HUES6 (cell line): ENCODE data around the gene MPP4.
A peak's percentile ranks its signal among the peaks of the same experiment; 100 is the strongest.

Source experiments
- H3K27ac ChIP-seq: 2 replicates; pipeline ENCODE4 v1.7.0; 2013; ENCODE audit warnings: low read depth, mild to moderate bottlenecking, low read length, inconsistent platforms
- H3K27me3 ChIP-seq: 2 replicates; pipeline ENCODE4 v1.6.1; 2013; ENCODE audit warnings: low read length; ENCODE audit not compliant: control insufficient read depth, insufficient read depth
- H3K36me3 ChIP-seq: 2 replicates; pipeline ENCODE4 v1.6.1; 2013; ENCODE audit warnings: low read length; ENCODE audit not compliant: control insufficient read depth, insufficient read depth
- H3K4me1 ChIP-seq: 2 replicates; pipeline ENCODE4 v1.6.1; 2013; ENCODE audit warnings: low read length; ENCODE audit not compliant: control insufficient read depth, insufficient read depth
- H3K4me3 ChIP-seq: 2 replicates; pipeline ENCODE4 v1.5.1; 2013; ENCODE audit warnings: low read depth, low read length
- H3K9ac ChIP-seq: one replicate; pipeline ENCODE4 v1.6.1; 2013; ENCODE audit warnings: mild to moderate bottlenecking, low read length
- H3K9me3 ChIP-seq: 2 replicates; pipeline ENCODE4 v1.6.1; 2013; ENCODE audit warnings: low read depth, low read length; ENCODE audit not compliant: control insufficient read depth, insufficient read depth

Gene MPP4, protein sequence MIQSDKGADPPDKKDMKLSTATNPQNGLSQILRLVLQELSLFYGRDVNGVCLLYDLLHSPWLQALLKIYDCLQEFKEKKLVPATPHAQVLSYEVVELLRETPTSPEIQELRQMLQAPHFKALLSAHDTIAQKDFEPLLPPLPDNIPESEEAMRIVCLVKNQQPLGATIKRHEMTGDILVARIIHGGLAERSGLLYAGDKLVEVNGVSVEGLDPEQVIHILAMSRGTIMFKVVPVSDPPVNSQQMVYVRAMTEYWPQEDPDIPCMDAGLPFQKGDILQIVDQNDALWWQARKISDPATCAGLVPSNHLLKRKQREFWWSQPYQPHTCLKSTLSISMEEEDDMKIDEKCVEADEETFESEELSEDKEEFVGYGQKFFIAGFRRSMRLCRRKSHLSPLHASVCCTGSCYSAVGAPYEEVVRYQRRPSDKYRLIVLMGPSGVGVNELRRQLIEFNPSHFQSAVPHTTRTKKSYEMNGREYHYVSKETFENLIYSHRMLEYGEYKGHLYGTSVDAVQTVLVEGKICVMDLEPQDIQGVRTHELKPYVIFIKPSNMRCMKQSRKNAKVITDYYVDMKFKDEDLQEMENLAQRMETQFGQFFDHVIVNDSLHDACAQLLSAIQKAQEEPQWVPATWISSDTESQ

DNA sequence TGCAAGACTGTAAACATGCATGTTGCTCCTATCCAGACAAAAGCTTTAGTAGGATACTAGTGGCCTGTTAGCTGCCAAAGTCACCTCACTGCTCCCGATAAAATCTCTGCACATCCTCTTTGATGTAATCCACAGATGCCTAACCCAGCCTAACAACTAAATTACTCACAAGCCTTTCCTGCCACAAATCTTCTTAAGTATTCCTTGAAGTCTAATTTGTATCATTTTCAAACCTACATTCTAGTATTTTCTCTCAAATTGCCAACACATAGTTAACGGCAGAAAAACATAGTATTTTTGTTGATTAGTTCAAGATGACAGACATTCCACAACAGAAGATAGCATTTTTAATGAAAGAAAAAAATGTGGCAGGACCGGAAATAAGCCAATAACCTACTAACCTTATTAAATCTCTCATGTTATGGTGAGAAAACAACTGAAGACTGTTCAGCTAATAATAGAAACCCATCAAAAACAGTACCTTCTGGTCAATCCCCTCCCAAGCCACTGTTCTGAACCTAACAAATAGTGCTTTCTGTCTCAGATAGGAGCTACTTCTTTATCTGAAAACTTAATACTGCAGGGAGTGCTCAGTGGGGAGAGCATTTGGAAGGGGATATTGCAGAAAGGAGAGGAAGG, at the start of gene MPP4:
Gene MPP4 (minus strand): TSS at position 57 of the 639 bp plus-strand sequence. CDS start 4,690 bp downstream, outside the sequence.
- peak within 1 kb of the TSS; percentile 23; the same call in 1 of the 2 replicates for H3K27ac ChIP-seq
- H3K4me1 ChIP-seq, result peaks cover 50% of the 10 kb centered on the region
- no peaks in the 10 kb centered on the region for H3K27me3 ChIP-seq
- H3K36me3 ChIP-seq, result peaks cover 29% of the 10 kb centered on the region
- H3K4me3 ChIP-seq, result no peak within 1 kb of the TSS
- H3K9ac ChIP-seq, result no peak within 1 kb of the TSS
- H3K9me3 ChIP-seq, result no peaks in the 10 kb centered on the region

GRCh38 chr2:201746551-201746950, 48.1 kb upstream of the MPP4 start:
- H3K36me3 ChIP-seq, result peaks cover 63% of the 10 kb centered on the region
- H3K27me3 ChIP-seq, result no peaks in the 10 kb centered on the region
- no peaks in the 10 kb centered on the region for H3K4me1 ChIP-seq
- H3K9ac ChIP-seq, result no peak overlapping the region
- no peak overlapping the region for H3K4me3 ChIP-seq
- no peaks in the 10 kb centered on the region for H3K9me3 ChIP-seq
- H3K27ac ChIP-seq, result no peak overlapping the region

- H3K4me1 ChIP-seq, result peaks cover 6% of the 10 kb centered on the region; the same call in 1 of the 2 replicates
- H3K27me3 ChIP-seq, result no peaks in the 10 kb centered on the region
- H3K4me3 ChIP-seq, result no peak overlapping the region
- H3K36me3 ChIP-seq, result peaks cover 66% of the 10 kb centered on the region
- no peak overlapping the region for H3K9ac ChIP-seq
- no peak overlapping the region for H3K27ac ChIP-seq
- H3K9me3 ChIP-seq, result no peaks in the 10 kb centered on the region
Observed at GRCh38 chr2:201735486-201735885, 37.0 kb upstream of the MPP4 start.

GRCh38 chr2:201734111-201734510, 35.7 kb upstream of the MPP4 start:
- no peak overlapping the region for H3K27ac ChIP-seq
- H3K9ac ChIP-seq, result no peak overlapping the region
- no peak overlapping the region for H3K4me3 ChIP-seq
- H3K9me3 ChIP-seq, result no peaks in the 10 kb centered on the region
- peaks cover 7% of the 10 kb centered on the region; the same call in 1 of the 2 replicates for H3K4me1 ChIP-seq
- no peaks in the 10 kb centered on the region for H3K27me3 ChIP-seq
- H3K36me3 ChIP-seq, result peaks cover 69% of the 10 kb centered on the region

DNA sequence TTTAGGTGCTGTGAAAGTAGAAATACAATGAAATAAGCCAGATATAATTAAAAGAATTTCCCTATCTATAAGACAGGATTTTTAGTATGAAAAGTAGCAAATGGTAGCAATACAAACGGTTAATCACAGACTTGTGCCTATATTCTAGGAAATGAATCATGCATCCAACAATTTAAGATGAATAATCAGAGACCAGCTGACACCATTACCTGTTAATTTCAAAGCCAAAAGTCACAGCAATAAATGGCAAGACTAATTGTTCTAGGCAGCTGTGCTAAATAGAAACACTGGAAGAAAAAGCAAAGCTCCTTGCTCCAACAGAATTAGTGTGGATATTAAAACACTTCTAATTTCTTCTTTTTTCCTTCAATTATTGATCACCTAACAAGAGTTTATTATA, 35.1 kb upstream of the MPP4 start:
- no peak overlapping the region for H3K9ac ChIP-seq
- H3K36me3 ChIP-seq, result peaks cover 70% of the 10 kb centered on the region

GRCh38 chr2:201730651-201731285, 32.3 kb upstream of the MPP4 start:
- Histone ChIP-seq H3K9ac (no peak overlapping the region), H3K9me3 (no peaks in the 10 kb centered on the region), H3K27ac (no peak overlapping the region), H3K4me3 (no peak overlapping the region), H3K4me1 (peaks cover 7% of the 10 kb centered on the region; the same call in 1 of the 2 replicates), H3K27me3 (no peaks in the 10 kb centered on the region), H3K36me3 (peaks cover 74% of the 10 kb centered on the region)

More for the DNA sequence above, 35.1 kb upstream of the MPP4 start:
- Histone ChIP-seq H3K4me1 (peaks cover 7% of the 10 kb centered on the region; the same call in 1 of the 2 replicates), H3K27ac (no peak overlapping the region), H3K27me3 (no peaks in the 10 kb centered on the region), H3K9me3 (no peaks in the 10 kb centered on the region), H3K4me3 (no peak overlapping the region)

- no peaks in the 10 kb centered on the region for H3K4me1 ChIP-seq
- H3K27ac ChIP-seq, result no peak overlapping the region
- H3K27me3 ChIP-seq, result no peaks in the 10 kb centered on the region
- H3K9ac ChIP-seq, result no peak overlapping the region
- H3K4me3 ChIP-seq, result no peak overlapping the region
- H3K36me3 ChIP-seq, result peaks cover 53% of the 10 kb centered on the region
- H3K9me3 ChIP-seq, result no peaks in the 10 kb centered on the region
Observed at GRCh38 chr2:201715459-201715858, 17.0 kb upstream of the MPP4 start.

DNA sequence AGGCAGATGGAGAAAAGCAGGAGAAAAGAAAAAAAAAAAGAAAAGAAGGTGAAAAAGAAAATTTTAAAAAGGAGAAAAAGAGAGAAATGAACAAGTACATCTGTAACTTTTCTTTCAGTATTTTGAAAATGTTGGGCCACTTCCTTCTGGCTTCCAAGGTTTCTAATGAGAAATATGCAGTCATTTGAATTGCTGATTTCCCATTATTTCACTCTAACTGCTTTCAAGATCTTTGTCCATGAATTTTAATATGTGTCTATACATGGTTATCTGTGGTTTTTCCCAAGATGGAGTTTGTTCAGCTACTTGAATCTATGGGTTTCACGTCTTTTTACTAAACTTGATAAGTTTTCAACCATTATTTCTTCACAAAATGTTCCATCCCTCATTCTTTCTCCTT, 14.3 kb upstream of the MPP4 start:
- Histone ChIP-seq H3K27ac (no peak overlapping the region), H3K9ac (no peak overlapping the region)

DNA sequence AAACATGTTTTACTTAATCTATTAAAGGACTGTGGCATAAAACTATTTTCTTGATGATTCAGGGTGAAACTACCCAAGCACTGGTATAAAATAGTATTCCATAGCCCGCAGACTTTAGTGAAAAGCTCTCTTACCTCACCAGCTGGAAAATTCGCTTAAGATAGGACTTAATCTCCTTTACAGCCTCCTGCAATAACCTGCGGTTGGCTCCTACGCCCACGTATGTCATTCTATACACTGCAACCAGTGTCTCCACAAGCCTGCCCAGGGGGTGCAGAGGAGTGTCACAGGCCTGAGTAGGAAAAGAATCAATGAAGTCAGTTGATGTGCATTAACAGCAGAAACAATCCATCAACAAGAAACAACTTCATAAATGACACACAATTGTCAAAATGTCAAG, 11.3 kb upstream of the MPP4 start:
- Histone ChIP-seq H3K4me3 (no peak overlapping the region), H3K36me3 (peaks cover 77% of the 10 kb centered on the region), H3K4me1 (no peaks in the 10 kb centered on the region), H3K27me3 (no peaks in the 10 kb centered on the region), H3K9me3 (no peaks in the 10 kb centered on the region), H3K9ac (no peak overlapping the region), H3K27ac (no peak overlapping the region)

More for the DNA sequence above, 14.3 kb upstream of the MPP4 start:
- Histone ChIP-seq H3K9me3 (no peaks in the 10 kb centered on the region), H3K4me1 (no peaks in the 10 kb centered on the region), H3K36me3 (peaks cover 69% of the 10 kb centered on the region), H3K27me3 (no peaks in the 10 kb centered on the region), H3K4me3 (no peak overlapping the region)

GRCh38 chr2:201709049-201709448, 10.6 kb upstream of the MPP4 start:
- Histone ChIP-seq H3K27ac (no peak overlapping the region), H3K4me3 (no peak overlapping the region), H3K9ac (no peak overlapping the region), H3K9me3 (no peaks in the 10 kb centered on the region), H3K36me3 (peaks cover 77% of the 10 kb centered on the region), H3K4me1 (no peaks in the 10 kb centered on the region), H3K27me3 (no peaks in the 10 kb centered on the region)
